Activated naive CD8-positive, alpha-beta T cell treated with anti-CD3 and anti-CD28 coated beads, Interleukin-2, amount 50 U/mL, for 24 hours (primary cell): ENCODE results near the gene RALGPS2.

Source experiments
- ATAC-seq: fragments of 150-1000 bp; cut with Tn5 transposase; one replicate; pipeline ENCODE4 v1.10.0; 2021
- DNase-seq: peaks from one replicate; pipeline ENCODE4 v3.0.0; 2021
- H3K27ac Mint-ChIP-seq: one replicate; pipeline ENCODE4 v1.8.0; 2021; ENCODE audit warnings: mild to moderate bottlenecking, mixed read lengths
- H3K27me3 Mint-ChIP-seq: one replicate; pipeline ENCODE4 v1.8.0; 2021; ENCODE audit warnings: mixed read lengths
- H3K36me3 Mint-ChIP-seq: one replicate; pipeline ENCODE4 v1.8.0; 2021; ENCODE audit warnings: low read depth, mixed read lengths
- H3K4me1 Mint-ChIP-seq: one replicate; pipeline ENCODE4 v1.8.0; 2021; ENCODE audit warnings: mixed read lengths
- H3K4me3 Mint-ChIP-seq: one replicate; pipeline ENCODE4 v1.8.0; 2021; ENCODE audit warnings: mild to moderate bottlenecking, moderate library complexity, mixed read lengths
- H3K9me3 Mint-ChIP-seq: one replicate; pipeline ENCODE4 v1.8.0; 2021; ENCODE audit warnings: mixed read lengths

RALGPS2 gene, protein sequence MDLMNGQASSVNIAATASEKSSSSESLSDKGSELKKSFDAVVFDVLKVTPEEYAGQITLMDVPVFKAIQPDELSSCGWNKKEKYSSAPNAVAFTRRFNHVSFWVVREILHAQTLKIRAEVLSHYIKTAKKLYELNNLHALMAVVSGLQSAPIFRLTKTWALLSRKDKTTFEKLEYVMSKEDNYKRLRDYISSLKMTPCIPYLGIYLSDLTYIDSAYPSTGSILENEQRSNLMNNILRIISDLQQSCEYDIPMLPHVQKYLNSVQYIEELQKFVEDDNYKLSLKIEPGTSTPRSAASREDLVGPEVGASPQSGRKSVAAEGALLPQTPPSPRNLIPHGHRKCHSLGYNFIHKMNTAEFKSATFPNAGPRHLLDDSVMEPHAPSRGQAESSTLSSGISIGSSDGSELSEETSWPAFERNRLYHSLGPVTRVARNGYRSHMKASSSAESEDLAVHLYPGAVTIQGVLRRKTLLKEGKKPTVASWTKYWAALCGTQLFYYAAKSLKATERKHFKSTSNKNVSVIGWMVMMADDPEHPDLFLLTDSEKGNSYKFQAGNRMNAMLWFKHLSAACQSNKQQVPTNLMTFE

GRCh38 chr1:178724728-178725465, at the start of gene RALGPS2:
TSS of gene RALGPS2 (plus strand) at chr1:178725244. CDS start at chr1:178776765, 51,521 bp downstream.
- ATAC-seq = peak; percentile 79
- Mint-ChIP-seq H3K27me3 (peaks cover 2% of the 10 kb centered on the region), H3K4me3 (peak within 1 kb of the TSS; percentile 83), H3K4me1 (peaks cover 24% of the 10 kb centered on the region), H3K27ac (peak within 1 kb of the TSS; percentile 75), H3K36me3 (no peaks in the 10 kb centered on the region), H3K9me3 (no peaks in the 10 kb centered on the region)
- DNase-seq = peak; percentile 63

GRCh38 chr1:178679237-178679636, 45.8 kb upstream of the RALGPS2 start:
- Mint-ChIP-seq H3K36me3 (no peaks in the 10 kb centered on the region), H3K27me3 (peaks cover 7% of the 10 kb centered on the region), H3K27ac (no peak overlapping the region), H3K4me1 (peaks cover 7% of the 10 kb centered on the region), H3K4me3 (no peak overlapping the region), H3K9me3 (peaks cover 6% of the 10 kb centered on the region)
- ATAC-seq (no peak), DNase-seq (no peak)

DNA sequence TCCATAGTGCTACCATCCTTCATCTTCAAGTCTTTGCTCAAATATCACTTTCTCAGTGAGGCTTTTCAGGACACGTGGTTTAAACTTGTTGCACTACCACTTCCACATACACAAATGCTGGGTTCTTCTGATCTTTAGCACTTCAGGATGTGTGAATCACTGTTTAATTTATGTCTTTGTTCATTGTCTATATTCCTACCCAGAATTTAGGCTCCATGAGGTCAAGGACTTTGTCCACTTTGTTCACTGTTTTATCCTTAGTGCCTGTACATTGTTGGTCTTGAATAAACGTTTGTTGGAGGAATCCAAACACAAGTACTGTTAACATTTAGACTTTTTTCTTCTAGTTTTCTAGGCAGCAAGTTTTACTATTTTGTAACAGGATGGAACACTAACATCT, 42.6 kb upstream of the RALGPS2 start:
- peaks cover 5% of the 10 kb centered on the region for H3K27me3 Mint-ChIP-seq
- peaks cover 13% of the 10 kb centered on the region for H3K4me1 Mint-ChIP-seq
- DNase-seq (no peak), ATAC-seq (no peak)
- H3K4me3 Mint-ChIP-seq = no peak overlapping the region
- no peaks in the 10 kb centered on the region for H3K9me3 Mint-ChIP-seq
- H3K36me3 Mint-ChIP-seq = no peaks in the 10 kb centered on the region
- no peak overlapping the region for H3K27ac Mint-ChIP-seq

GRCh38 chr1:178682886-178683285, 42.2 kb upstream of the RALGPS2 start:
- no peak overlapping the region for H3K4me3 Mint-ChIP-seq
- DNase-seq = no peak
- H3K27me3 Mint-ChIP-seq = peaks cover 5% of the 10 kb centered on the region
- no peak overlapping the region for H3K27ac Mint-ChIP-seq
- H3K9me3 Mint-ChIP-seq = no peaks in the 10 kb centered on the region
- peaks cover 13% of the 10 kb centered on the region for H3K4me1 Mint-ChIP-seq
- H3K36me3 Mint-ChIP-seq = no peaks in the 10 kb centered on the region
- no peak for ATAC-seq

GRCh38 chr1:178683291-178683690, 41.8 kb upstream of the RALGPS2 start:
- ATAC-seq (no peak), DNase-seq (no peak)
- no peaks in the 10 kb centered on the region for H3K36me3 Mint-ChIP-seq
- peaks cover 13% of the 10 kb centered on the region for H3K4me1 Mint-ChIP-seq
- H3K27me3 Mint-ChIP-seq = peaks cover 5% of the 10 kb centered on the region
- H3K27ac Mint-ChIP-seq = no peak overlapping the region
- no peaks in the 10 kb centered on the region for H3K9me3 Mint-ChIP-seq
- H3K4me3 Mint-ChIP-seq = no peak overlapping the region

DNA sequence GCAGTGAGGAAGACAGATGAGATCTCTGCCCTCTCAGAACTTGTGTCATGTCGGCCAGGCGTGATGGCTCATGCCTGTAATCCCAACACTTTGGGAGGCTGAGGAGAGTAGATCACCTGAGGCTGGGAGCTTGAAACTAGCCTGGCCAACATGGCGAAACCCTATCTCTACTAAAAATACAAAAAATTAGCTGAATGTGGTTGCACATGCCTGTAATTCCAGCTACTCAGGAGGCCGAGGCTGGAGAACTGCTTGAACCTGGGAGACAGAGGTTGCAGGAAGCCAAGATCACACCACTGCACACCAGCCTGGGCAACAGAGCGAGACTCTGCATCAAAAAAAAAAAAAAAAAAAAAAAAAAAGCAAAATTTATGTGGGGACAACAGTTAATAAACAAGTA, 40.9 kb upstream of the RALGPS2 start:
- Mint-ChIP-seq H3K27ac (no peak overlapping the region), H3K36me3 (no peaks in the 10 kb centered on the region), H3K27me3 (peaks cover 5% of the 10 kb centered on the region), H3K4me3 (no peak overlapping the region), H3K9me3 (no peaks in the 10 kb centered on the region), H3K4me1 (peaks cover 13% of the 10 kb centered on the region)
- ATAC-seq (no peak), DNase-seq (no peak)

- Mint-ChIP-seq H3K9me3 (no peaks in the 10 kb centered on the region), H3K4me3 (no peak overlapping the region), H3K4me1 (peaks cover 13% of the 10 kb centered on the region), H3K27me3 (peaks cover 5% of the 10 kb centered on the region), H3K36me3 (no peaks in the 10 kb centered on the region), H3K27ac (peak overlapping the region; percentile 15)
- no peak for DNase-seq
- ATAC-seq = no peak
Observed at GRCh38 chr1:178684542-178685000, 40.5 kb upstream of the RALGPS2 start.

DNA sequence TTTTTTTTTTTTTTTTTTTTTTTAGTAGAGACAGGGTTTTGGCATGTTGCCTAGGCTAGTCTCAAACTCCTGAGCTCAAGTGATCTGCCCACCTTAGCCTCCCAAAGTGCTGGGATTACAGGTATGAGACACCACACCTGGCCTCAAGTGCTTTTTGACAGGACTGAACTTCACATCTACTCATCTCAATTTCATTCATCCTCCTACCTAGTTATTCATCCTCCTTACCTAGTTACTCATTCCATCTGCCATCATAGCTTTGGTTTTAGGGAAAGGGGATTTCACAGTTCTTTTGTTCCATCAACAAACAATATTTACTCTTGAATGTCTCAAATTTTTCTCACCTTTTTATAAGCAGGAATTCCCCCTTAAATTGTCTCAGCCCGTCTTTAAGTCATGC, 38.6 kb upstream of the RALGPS2 start:
- no peak for DNase-seq
- H3K9me3 Mint-ChIP-seq = no peaks in the 10 kb centered on the region
- H3K36me3 Mint-ChIP-seq = no peaks in the 10 kb centered on the region
- peaks cover 1% of the 10 kb centered on the region for H3K27me3 Mint-ChIP-seq
- no peak for ATAC-seq
- no peak overlapping the region for H3K27ac Mint-ChIP-seq
- peaks cover 8% of the 10 kb centered on the region for H3K4me1 Mint-ChIP-seq
- H3K4me3 Mint-ChIP-seq = no peak overlapping the region

- Mint-ChIP-seq H3K36me3 (no peaks in the 10 kb centered on the region), H3K4me3 (no peak overlapping the region), H3K9me3 (no peaks in the 10 kb centered on the region), H3K4me1 (peaks cover 6% of the 10 kb centered on the region), H3K27me3 (no peaks in the 10 kb centered on the region), H3K27ac (no peak overlapping the region)
- ATAC-seq = no peak
- DNase-seq = no peak
Observed at GRCh38 chr1:178688244-178688643, 36.8 kb upstream of the RALGPS2 start.

DNA sequence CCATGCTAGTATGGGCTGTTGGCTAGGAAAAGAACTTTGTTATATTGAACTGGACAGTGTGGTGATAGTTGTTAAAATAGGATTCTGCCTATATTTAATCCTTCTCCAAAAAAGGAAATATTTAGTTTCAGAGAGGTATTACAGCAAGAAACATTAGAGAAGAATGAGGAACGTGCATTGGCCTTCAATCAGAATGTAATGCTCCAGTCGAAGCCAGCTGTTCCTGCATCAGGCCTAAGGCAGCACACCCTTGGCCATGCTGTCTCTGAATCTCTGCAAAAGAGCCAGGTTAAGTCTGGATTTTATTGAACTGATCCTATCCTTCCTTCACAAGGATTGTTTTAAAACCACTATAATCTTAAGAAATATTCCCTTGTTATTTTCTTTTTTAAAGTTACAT, 35.3 kb upstream of the RALGPS2 start:
- Mint-ChIP-seq H3K27ac (no peak overlapping the region), H3K27me3 (no peaks in the 10 kb centered on the region), H3K36me3 (no peaks in the 10 kb centered on the region), H3K4me1 (peaks cover under 1% of the 10 kb centered on the region), H3K4me3 (no peak overlapping the region), H3K9me3 (no peaks in the 10 kb centered on the region)
- DNase-seq = no peak
- no peak for ATAC-seq

DNA sequence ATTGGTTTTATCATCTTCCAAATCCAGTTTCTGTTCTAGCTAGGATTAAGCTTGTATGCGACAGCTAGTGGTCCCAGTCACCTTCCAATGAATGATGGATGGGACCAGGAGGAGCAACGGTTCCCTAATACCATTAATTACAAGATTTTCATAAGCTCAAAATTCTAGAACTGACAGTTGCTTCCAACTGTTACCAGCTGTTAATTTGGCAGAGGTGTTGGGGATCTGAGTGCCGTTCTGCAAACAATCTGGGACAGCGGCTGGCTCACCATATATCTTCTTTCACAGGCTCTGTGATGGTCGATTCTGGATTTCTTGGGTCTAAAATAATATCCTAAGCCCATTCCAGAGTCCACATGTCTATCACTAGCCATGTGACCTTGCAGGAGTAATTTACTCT, 34.5 kb upstream of the RALGPS2 start:
- no peak for DNase-seq
- Mint-ChIP-seq H3K27ac (no peak overlapping the region), H3K27me3 (no peaks in the 10 kb centered on the region), H3K4me1 (no peaks in the 10 kb centered on the region), H3K4me3 (no peak overlapping the region), H3K9me3 (no peaks in the 10 kb centered on the region), H3K36me3 (no peaks in the 10 kb centered on the region)
- no peak for ATAC-seq

DNA sequence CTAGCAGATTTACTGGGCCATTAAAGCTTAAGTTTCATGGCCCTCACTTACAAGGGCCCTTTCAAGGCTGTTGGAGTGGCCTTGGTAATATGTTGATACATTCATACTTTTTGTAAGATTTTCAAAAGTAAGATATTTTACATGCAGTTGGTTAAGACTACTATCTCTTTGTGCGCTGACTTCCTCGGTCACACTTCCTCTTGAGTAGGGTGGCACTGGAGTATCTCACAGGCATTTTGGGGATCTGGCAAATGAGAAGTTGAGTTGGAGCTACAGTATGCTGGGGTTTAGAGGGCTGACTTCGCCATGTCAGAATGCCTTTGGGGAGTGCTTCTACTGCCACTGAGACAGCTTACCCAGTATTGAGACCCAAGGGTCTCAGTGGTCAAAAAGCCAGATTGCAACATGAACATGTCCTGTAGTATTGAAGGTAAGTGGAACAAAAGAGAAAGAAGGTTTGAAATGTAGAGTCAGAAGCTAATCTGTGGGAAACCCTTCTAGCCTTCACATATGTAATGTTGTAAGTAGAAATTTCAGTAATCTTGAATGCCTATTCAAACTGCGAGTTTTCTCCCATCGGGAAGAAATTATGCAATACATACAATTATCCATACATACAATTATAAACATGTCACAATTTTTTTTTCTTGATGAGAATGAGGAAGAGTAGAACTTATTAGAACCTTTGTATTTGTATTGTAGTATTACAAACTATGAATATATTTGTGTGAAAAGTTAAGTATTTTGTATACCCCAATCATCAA, 32.3 kb upstream of the RALGPS2 start:
- Mint-ChIP-seq H3K9me3 (no peaks in the 10 kb centered on the region), H3K36me3 (no peaks in the 10 kb centered on the region), H3K27ac (no peak overlapping the region), H3K4me3 (no peak overlapping the region), H3K4me1 (no peaks in the 10 kb centered on the region), H3K27me3 (no peaks in the 10 kb centered on the region)
- DNase-seq (no peak), ATAC-seq (no peak)

GRCh38 chr1:178693366-178693765, 31.7 kb upstream of the RALGPS2 start:
- Mint-ChIP-seq H3K4me3 (no peak overlapping the region), H3K9me3 (no peaks in the 10 kb centered on the region), H3K4me1 (no peaks in the 10 kb centered on the region), H3K36me3 (no peaks in the 10 kb centered on the region), H3K27me3 (no peaks in the 10 kb centered on the region), H3K27ac (no peak overlapping the region)
- DNase-seq (no peak), ATAC-seq (no peak)

DNA sequence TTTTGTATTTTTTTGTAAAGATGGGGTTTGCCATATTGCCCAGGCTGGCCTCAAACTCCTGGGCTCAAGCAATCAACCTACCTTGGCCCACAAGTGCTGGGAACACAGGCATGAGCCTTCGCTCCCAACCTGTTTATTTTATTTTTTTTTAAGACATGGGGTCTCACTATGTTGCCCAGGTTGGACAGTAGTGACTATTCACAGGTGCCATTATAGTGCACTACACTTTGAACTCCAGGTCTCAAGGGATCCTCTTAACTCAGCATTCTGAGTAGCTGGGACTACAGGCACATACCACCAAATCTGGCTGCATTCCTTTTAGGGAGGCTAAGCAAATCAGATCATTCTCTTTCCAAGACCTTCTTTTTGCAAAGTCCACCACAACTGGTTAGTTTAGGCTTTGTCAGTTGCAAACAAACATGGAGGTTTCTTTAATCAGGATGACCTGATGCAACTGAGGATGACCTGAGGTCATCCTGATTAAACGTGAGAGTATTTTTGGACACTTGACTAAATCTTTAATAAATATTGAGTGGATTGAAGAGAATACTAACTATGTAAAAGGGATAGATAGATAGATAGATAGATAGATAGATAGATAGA, 30.0 kb upstream of the RALGPS2 start:
- H3K9me3 Mint-ChIP-seq = no peaks in the 10 kb centered on the region
- H3K27ac Mint-ChIP-seq = no peak overlapping the region
- no peaks in the 10 kb centered on the region for H3K4me1 Mint-ChIP-seq
- no peak overlapping the region for H3K4me3 Mint-ChIP-seq
- ATAC-seq = no peak
- no peaks in the 10 kb centered on the region for H3K27me3 Mint-ChIP-seq
- DNase-seq = no peak
- H3K36me3 Mint-ChIP-seq = no peaks in the 10 kb centered on the region
